ENCODE measurements around the gene SLIT3.

GRCh38 chr5:168883281-168883741 lies 417.6 kb downstream of the SLIT3 start:
- TF ChIP-seq CTCF (IDR thresholded peaks at IDR 0.05; ENCODE audit: poor library complexity) (no peak), EZH2 (IDR thresholded peaks at IDR 0.05; ENCODE audit: borderline replicate concordance) (no peak)
